Measurements from ENCODE around the gene SQOR. TPM values are rescaled to one million over a fixed set of nuclear protein-coding genes. Genes with fewer than 3 reads are reported as not detected.

Gene SQOR
- total RNA-seq, 4 donors from 2014 or later = 66.6 to 96.3 (median 87.1) TPM

DNA sequence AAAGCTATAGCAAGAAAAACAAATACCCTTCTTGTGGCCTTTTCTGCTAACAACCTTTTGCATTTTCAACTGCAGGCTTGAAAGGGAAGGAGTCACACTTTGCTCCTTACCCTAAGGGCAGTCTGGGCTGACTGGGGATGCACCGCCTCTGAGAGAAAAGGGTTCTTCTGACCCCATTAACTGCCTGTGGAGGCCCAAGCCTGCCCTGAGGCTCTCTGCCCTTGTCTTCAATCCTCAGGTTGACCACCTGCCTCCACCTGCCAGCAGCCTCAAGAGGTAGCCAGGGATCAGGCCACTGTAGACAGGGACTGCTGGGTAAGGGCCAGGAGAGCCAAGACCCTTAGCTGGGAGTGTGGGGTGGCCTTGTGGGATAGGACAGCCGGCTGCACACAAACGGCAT is 93.8 kb downstream of the SQOR start:
- Histone ChIP-seq H3K27ac (no peak overlapping the region), H3K4me3 (no peak overlapping the region), H3K9me3 (no peaks in the 10 kb centered on the region), H3K27me3 (peaks cover 6% of the 10 kb centered on the region), H3K36me3 (no peaks in the 10 kb centered on the region), H3K4me1 (peaks cover 0 to 12% (median 0%) of the 10 kb centered on the region in 3 donors)
- TF ChIP-seq POLR2A (IDR thresholded peaks at IDR 0.05) (no peak), EP300 (IDR thresholded peaks at IDR 0.05) (no peak), POLR2AphosphoS5 (IDR thresholded peaks at IDR 0.05) (no peak)
- TF ChIP-seq, protein P1, sequence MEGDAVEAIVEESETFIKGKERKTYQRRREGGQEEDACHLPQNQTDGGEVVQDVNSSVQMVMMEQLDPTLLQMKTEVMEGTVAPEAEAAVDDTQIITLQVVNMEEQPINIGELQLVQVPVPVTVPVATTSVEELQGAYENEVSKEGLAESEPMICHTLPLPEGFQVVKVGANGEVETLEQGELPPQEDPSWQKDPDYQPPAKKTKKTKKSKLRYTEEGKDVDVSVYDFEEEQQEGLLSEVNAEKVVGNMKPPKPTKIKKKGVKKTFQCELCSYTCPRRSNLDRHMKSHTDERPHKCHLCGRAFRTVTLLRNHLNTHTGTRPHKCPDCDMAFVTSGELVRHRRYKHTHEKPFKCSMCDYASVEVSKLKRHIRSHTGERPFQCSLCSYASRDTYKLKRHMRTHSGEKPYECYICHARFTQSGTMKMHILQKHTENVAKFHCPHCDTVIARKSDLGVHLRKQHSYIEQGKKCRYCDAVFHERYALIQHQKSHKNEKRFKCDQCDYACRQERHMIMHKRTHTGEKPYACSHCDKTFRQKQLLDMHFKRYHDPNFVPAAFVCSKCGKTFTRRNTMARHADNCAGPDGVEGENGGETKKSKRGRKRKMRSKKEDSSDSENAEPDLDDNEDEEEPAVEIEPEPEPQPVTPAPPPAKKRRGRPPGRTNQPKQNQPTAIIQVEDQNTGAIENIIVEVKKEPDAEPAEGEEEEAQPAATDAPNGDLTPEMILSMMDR (IDR thresholded peaks at IDR 0.05) = no peak
- WGBS, 2 donors (ENCODE audit: low coverage in 1 of 2) = 83 to 92% methylated on average over 2 to 3 of the region's 3 CpGs
- no peak for ATAC-seq

DNA sequence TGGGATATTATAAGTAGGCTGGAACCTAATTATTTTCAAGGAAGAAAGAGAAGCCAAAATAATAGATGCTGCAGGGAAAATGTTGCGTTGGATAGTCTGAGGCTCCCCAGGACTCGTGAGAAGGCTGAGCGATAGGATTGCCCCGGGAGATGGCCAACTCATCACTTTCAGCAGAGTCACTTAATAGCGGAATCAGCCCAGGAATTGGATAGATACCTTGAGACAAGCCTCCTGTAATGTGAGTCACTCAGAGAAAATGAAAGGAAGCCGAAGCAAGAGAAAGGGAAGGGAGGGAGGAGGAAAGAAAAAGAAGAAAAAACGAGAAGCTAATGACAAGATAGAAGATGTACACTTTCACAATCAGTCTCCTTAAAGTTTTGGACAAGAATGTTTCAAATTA is 94.3 kb downstream of the SQOR start:
- Histone ChIP-seq H3K4me3 (no peak overlapping the region), H3K36me3 (no peaks in the 10 kb centered on the region), H3K27me3 (peaks cover 6% of the 10 kb centered on the region), H3K9me3 (no peaks in the 10 kb centered on the region), H3K27ac (no peak overlapping the region), H3K4me1 (peaks cover 0 to 12% (median 0%) of the 10 kb centered on the region in 3 donors)
- no peak for TF ChIP-seq POLR2A (IDR thresholded peaks at IDR 0.05)
- TF ChIP-seq, protein P1 (IDR thresholded peaks at IDR 0.05) = no peak
- TF ChIP-seq POLR2AphosphoS5 (IDR thresholded peaks at IDR 0.05) = no peak
- TF ChIP-seq EP300 (IDR thresholded peaks at IDR 0.05) = no peak
- WGBS, 2 donors (ENCODE audit: low coverage in 1 of 2) = 31 to 72% methylated on average over 2 to 6 of the region's 7 CpGs
- ATAC-seq = no peak

DNA sequence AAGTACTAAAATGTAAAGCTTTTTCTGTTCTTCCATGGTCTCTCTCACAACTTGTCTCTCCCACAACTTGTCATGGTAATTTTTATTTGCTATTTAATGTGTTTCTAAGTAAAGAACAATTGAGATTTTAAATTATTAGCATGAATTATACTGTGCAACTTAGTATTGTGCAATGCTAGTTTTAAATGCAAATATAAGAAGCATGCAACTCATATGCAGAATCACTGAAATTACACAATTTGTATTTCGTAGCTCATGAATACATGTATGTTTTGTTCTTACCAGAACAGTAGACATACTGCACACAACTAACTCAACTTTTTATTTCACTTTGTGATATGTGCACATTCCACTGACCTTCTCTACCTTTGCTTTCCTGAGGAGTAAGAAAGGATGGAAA is 96.5 kb downstream of the SQOR start:
- H3K4me1 ChIP-seq = peaks cover 0 to 12% (median 0%) of the 10 kb centered on the region in 3 donors
- peaks cover 6% of the 10 kb centered on the region for H3K27me3 ChIP-seq
- 80 to 82% methylated on average over 1 of the region's 1 CpG for WGBS, 2 donors (ENCODE audit: low coverage in 1 of 2)
- no peaks in the 10 kb centered on the region for H3K9me3 ChIP-seq
- H3K27ac ChIP-seq = no peak overlapping the region
- TF ChIP-seq POLR2A (IDR thresholded peaks at IDR 0.05) = no peak
- TF ChIP-seq POLR2AphosphoS5 (IDR thresholded peaks at IDR 0.05) = no peak
- no peak overlapping the region for H3K4me3 ChIP-seq
- no peak for ATAC-seq
- H3K36me3 ChIP-seq = no peaks in the 10 kb centered on the region

DNA sequence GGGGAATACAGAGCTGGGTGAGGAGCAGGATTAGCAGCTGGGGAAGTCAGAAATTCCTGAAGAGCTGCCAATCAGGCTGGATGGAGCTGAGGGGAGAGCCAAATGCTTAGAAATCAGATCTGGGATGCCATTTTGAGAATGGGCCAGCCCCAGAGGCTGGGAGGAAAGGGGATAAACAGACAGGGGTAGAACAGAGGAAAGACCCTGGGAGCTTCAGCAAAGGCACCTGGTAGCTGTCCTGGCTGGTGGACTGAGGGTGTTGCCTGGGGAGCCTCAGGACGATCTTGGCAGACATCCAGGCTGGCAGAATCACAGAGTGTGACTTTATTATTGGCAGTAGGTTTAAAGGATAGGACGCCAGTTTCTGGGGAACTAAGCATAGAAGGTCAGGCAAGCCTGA is 97.8 kb downstream of the SQOR start:
- TF ChIP-seq, protein P1 (IDR thresholded peaks at IDR 0.05) = no peak
- no peak for TF ChIP-seq POLR2A (IDR thresholded peaks at IDR 0.05)
- TF ChIP-seq EP300 (IDR thresholded peaks at IDR 0.05) = no peak
- no peak for TF ChIP-seq POLR2AphosphoS5 (IDR thresholded peaks at IDR 0.05)

DNA sequence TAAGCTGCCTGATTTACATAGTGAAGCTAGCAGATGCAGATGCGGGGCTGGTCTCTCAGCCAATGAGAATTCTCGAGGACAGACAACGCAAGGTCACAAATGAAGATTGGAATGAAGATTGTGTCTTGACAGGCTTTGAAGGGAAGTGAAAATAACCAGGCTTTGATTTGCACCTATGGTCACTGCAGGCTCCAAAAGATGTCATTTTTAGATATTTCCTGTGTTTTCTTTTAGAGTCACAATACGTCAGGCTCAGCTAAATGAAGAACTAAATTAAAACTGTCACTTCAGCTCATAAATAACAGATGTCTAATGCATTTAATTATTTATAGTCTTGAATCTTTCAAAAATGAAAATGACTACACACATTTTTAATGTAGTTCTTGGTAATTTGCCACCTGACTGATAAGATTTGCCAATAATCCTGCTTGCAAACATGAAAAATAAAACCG is 99.5 kb downstream of the SQOR start:
- no peak for TF ChIP-seq EP300 (IDR thresholded peaks at IDR 0.05)
- TF ChIP-seq, protein P1 (IDR thresholded peaks at IDR 0.05) = no peak
- TF ChIP-seq POLR2A (IDR thresholded peaks at IDR 0.05) = no peak
- no peak for TF ChIP-seq POLR2AphosphoS5 (IDR thresholded peaks at IDR 0.05)
- H3K27ac ChIP-seq = no peak overlapping the region
- no peaks in the 10 kb centered on the region for H3K9me3 ChIP-seq
- no peak for ATAC-seq
- H3K36me3 ChIP-seq = no peaks in the 10 kb centered on the region
- 71 to 77% methylated on average over 5 of the region's 5 CpGs for WGBS, 2 donors (ENCODE audit: low coverage in 1 of 2)
- no peaks in the 10 kb centered on the region for H3K27me3 ChIP-seq
- no peak overlapping the region for H3K4me3 ChIP-seq
- peaks cover 0 to 12% (median 0%) of the 10 kb centered on the region in 3 donors for H3K4me1 ChIP-seq

More for the DNA sequence above, 97.8 kb downstream of the SQOR start:
- Histone ChIP-seq H3K27ac (no peak overlapping the region), H3K9me3 (no peaks in the 10 kb centered on the region), H3K4me1 (peaks cover 0 to 12% (median 0%) of the 10 kb centered on the region in 3 donors), H3K27me3 (peaks cover 6% of the 10 kb centered on the region), H3K4me3 (no peak overlapping the region), H3K36me3 (no peaks in the 10 kb centered on the region)
- ATAC-seq = no peak
- WGBS, 2 donors (ENCODE audit: low coverage in 1 of 2) = 0% methylated on average over 2 of the region's 2 CpGs

Small RNA genes within 50 kb of the gene (small RNA-seq; reads per million reads assigned to genes)
- gene RF00019 = 0 reads per million in 4 donors

Other genes with a start within 250 kb of the SQOR start
- gene SLC30A4, start 112.3 kb upstream of the SQOR start, total RNA-seq = 10 to 100 TPM in 3 of 4 donors, 1 to 10 TPM in 1; 9.7 to 14.6 (median 12.2) TPM
- gene BLOC1S6, start 47.6 kb upstream of the SQOR start, total RNA-seq = 10 to 100 TPM; 43.7 to 87.8 (median 54.3) TPM

Data from gastroesophageal sphincter (tissue), 4 donors.